Endodermal cell (in vitro differentiated cells): Measurements from ENCODE around the gene SLC1A1. TPM values are rescaled to one million over a fixed set of nuclear protein-coding genes. Genes with fewer than 3 reads are reported as not detected.

Experiments used
- DNase-seq: peaks from one replicate; pipeline ENCODE4 v3.0.0-alpha.2; 2017
- H3K27ac ChIP-seq: 2 replicates; pipeline ENCODE4 v1.5.1; 2013; ENCODE audit warnings: mild to moderate bottlenecking, low read depth, low read length, moderate library complexity
- H3K27me3 ChIP-seq: 2 replicates; pipeline ENCODE4 v1.6.1; 2013; ENCODE audit warnings: mild to moderate bottlenecking, low read length, moderate library complexity; ENCODE audit not compliant: insufficient read depth, control insufficient read depth, poor library complexity, severe bottlenecking
- H3K36me3 ChIP-seq: 2 replicates; pipeline ENCODE4 v1.7.0; 2013; ENCODE audit warnings: mild to moderate bottlenecking, low read length, moderate library complexity; ENCODE audit not compliant: control insufficient read depth, insufficient read depth
- H3K4me1 ChIP-seq: one replicate; pipeline ENCODE4 v1.7.0; 2013; ENCODE audit warnings: low read length; ENCODE audit not compliant: control insufficient read depth, insufficient read depth
- H3K4me3 ChIP-seq: 2 replicates; pipeline ENCODE4 v1.5.1; 2013; ENCODE audit warnings: mild to moderate bottlenecking, low read length, moderate library complexity
- H3K9ac ChIP-seq: 2 replicates; pipeline ENCODE4 v1.6.1; 2013; ENCODE audit warnings: mild to moderate bottlenecking, low read length, moderate library complexity; ENCODE audit not compliant: poor library complexity, severe bottlenecking; ENCODE audit errors: extremely low read depth
- H3K9me3 ChIP-seq: 2 replicates; pipeline ENCODE4 v1.6.1; 2013; ENCODE audit warnings: mild to moderate bottlenecking, low read length, moderate library complexity; ENCODE audit not compliant: control insufficient read depth
- H3K27ac Mint-ChIP-seq: 2 replicates; pipeline ENCODE4 v1.8.0; 2020; ENCODE audit warnings: mixed read lengths
- H3K27me3 Mint-ChIP-seq: 2 replicates; pipeline ENCODE4 v1.8.0; 2021; ENCODE audit warnings: mild to moderate bottlenecking, mixed read lengths; ENCODE audit not compliant: insufficient read depth
- H3K36me3 Mint-ChIP-seq: 2 replicates; pipeline ENCODE4 v1.8.0; 2020; ENCODE audit warnings: low read depth, mixed read lengths
- H3K4me1 Mint-ChIP-seq: 2 replicates; pipeline ENCODE4 v1.8.0; 2020; ENCODE audit warnings: mixed read lengths
- H3K4me3 Mint-ChIP-seq: 2 replicates; pipeline ENCODE4 v1.8.0; 2020; ENCODE audit warnings: mild to moderate bottlenecking, moderate library complexity, mixed read lengths
- H3K9me3 Mint-ChIP-seq: 2 replicates; pipeline ENCODE4 v1.8.0; 2020; ENCODE audit warnings: mild to moderate bottlenecking, mixed read lengths
- WGBS, 2 experiments: methylation state at CpG; one replicate each; pipeline versions ENCODE4 v1.1.5 to v1.1.7; 2013; ENCODE audit warnings: missing lambda C conversion rate in 2 of 2, mixed read lengths in 1 of 2; ENCODE audit not compliant: insufficient coverage in 1 of 2, insufficient read length in 1 of 2; 5-methylcytosine and 5-hydroxymethylcytosine counted together
- total RNA-seq, 2 donors: library from RNA; stranded (reverse); fragmentation: NEBNext Ultra II Directional in 1 of 2; extraction: Animal tissue kit (Norgen Biotek cat#: 25700) in 1 of 2; gene quantifications; 2 replicates in 1 of 2; 3 replicates in 1 of 2; pipeline ENCODE4 v1.2.1, GENCODE V29; 2021
- TF ChIP-seq, protein P1 (sequence below): fragments of 200-600 bp; sonication (generic); conservative IDR thresholded peaks from 2 replicates; pipeline ENCODE4 v1.5.0; 2021; ENCODE audit warnings: antibody characterized with exemption, mild to moderate bottlenecking

Gene SLC1A1
- total RNA-seq, 2 donors from 2014 or later, result 5.5 to 11.3 TPM

DNA sequence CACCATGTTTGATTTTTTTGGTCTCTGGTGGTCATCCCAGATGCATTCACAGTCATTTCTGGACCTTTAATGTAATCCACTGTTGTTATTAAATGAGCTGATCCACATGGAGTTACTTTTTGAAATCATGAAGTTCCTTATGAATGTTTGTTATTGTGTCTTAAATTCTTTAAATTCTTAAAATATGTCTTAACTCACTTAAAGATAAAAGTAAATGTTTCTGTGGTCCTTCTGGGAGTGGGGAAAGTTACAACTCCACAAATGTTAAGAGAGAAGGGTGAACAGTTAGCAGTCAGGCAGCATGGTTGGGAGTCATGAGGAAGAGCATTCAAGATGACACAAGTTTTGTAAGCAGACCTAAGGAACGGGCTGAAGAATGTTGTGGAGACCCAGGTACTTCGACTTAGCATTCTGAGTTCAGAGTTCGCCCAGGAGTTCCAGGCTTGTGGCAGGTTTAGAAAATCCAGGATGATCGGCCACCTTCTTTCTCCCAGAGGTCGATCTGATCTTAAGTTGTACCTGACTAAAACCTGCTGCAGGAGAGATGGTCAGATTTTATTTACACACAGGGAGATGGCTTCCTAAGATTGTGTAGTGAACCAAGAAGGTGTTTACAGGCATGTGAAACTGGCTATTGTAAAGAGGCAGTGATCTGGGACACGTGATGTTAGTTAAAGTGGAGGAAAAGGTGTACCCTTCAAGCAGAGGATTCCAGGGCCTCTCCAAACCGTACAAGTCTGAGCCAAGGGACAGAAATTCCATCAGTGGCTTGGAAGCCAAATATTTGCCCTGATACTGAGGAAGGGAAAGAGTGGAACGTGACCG, 17.2 kb downstream of the SLC1A1 start:
- Histone ChIP-seq H3K27ac (peak overlapping the region; percentile 5), H3K27me3 (no peaks in the 10 kb centered on the region), H3K36me3 (peaks cover 54% of the 10 kb centered on the region), H3K9ac (peak overlapping the region; percentile 18), H3K4me3 (peak overlapping the region; percentile 50), H3K4me1 (peaks cover 9% of the 10 kb centered on the region), H3K9me3 (peaks cover 9% of the 10 kb centered on the region)
- DNase-seq, result no peak
- peak overlapping the region; percentile 4 for H3K4me3 Mint-ChIP-seq
- H3K27ac Mint-ChIP-seq, result peak overlapping the region; percentile 78
- WGBS, 2 experiments, result 50 to 55% methylated on average over 7 to 9 of the region's 9 CpGs
- TF ChIP-seq, protein P1, sequence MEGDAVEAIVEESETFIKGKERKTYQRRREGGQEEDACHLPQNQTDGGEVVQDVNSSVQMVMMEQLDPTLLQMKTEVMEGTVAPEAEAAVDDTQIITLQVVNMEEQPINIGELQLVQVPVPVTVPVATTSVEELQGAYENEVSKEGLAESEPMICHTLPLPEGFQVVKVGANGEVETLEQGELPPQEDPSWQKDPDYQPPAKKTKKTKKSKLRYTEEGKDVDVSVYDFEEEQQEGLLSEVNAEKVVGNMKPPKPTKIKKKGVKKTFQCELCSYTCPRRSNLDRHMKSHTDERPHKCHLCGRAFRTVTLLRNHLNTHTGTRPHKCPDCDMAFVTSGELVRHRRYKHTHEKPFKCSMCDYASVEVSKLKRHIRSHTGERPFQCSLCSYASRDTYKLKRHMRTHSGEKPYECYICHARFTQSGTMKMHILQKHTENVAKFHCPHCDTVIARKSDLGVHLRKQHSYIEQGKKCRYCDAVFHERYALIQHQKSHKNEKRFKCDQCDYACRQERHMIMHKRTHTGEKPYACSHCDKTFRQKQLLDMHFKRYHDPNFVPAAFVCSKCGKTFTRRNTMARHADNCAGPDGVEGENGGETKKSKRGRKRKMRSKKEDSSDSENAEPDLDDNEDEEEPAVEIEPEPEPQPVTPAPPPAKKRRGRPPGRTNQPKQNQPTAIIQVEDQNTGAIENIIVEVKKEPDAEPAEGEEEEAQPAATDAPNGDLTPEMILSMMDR, result no peak
- peaks cover 4% of the 10 kb centered on the region for H3K36me3 Mint-ChIP-seq
- H3K4me1 Mint-ChIP-seq, result peaks cover 37% of the 10 kb centered on the region
- H3K9me3 Mint-ChIP-seq, result peaks cover 2% of the 10 kb centered on the region
- no peaks in the 10 kb centered on the region for H3K27me3 Mint-ChIP-seq

DNA sequence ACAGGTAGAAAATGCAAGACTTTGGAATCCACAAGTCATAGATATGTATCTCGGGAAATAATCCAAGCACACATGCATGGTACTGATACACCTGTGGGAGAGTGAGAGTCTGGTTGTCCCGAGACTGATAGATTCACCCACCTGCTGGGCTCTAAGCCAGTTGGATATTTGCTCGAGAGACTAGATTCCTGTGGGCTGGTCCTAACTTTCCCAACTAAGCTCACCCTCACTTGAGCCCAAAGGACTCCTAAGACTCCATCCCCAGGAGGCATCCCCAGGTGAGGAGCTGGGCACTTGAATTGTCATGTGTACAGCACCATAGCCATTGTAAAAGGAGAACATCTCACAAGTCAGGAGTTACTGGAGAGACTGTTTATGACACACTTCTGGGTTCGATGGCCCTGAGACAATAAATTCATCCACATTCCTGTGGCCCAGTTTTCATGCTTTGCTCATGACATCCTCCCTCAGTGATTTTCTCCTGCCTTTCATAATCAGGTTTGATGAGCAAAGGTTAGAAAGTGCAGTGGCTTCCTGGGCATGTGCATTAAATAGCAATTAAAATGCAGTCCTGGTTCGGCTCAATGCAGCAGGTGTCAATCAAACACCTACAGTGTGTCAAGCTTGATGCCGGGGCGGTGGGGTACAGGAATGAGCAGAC, 18.1 kb downstream of the SLC1A1 start:
- TF ChIP-seq, protein P1, result no peak
- peaks cover 2% of the 10 kb centered on the region for H3K9me3 Mint-ChIP-seq
- peaks cover 9% of the 10 kb centered on the region for H3K4me1 ChIP-seq
- H3K9me3 ChIP-seq, result peaks cover 9% of the 10 kb centered on the region
- H3K36me3 Mint-ChIP-seq, result peaks cover 4% of the 10 kb centered on the region
- peak; percentile 75 for DNase-seq
- peaks cover 45% of the 10 kb centered on the region for H3K36me3 ChIP-seq
- peak overlapping the region; percentile 4 for H3K4me3 Mint-ChIP-seq
- H3K27ac Mint-ChIP-seq, result peak overlapping the region; percentile 78
- H3K9ac ChIP-seq, result no peak overlapping the region
- no peaks in the 10 kb centered on the region for H3K27me3 Mint-ChIP-seq
- no peaks in the 10 kb centered on the region for H3K27me3 ChIP-seq
- no peak overlapping the region for H3K4me3 ChIP-seq
- H3K27ac ChIP-seq, result no peak overlapping the region
- peaks cover 38% of the 10 kb centered on the region for H3K4me1 Mint-ChIP-seq
- WGBS, 2 experiments, result 64 to 100% methylated on average over 5 to 7 of the region's 7 CpGs

- no peak overlapping the region for H3K4me3 ChIP-seq
- Mint-ChIP-seq H3K27ac (peak overlapping the region; percentile 25), H3K9me3 (peaks cover 2% of the 10 kb centered on the region), H3K4me1 (peaks cover 45% of the 10 kb centered on the region), H3K4me3 (no peak overlapping the region), H3K36me3 (peaks cover 4% of the 10 kb centered on the region), H3K27me3 (no peaks in the 10 kb centered on the region)
- 64 to 77% methylated on average over 2 of the region's 3 CpGs for WGBS, 2 experiments
- H3K27me3 ChIP-seq, result no peaks in the 10 kb centered on the region
- H3K9me3 ChIP-seq, result peaks cover 9% of the 10 kb centered on the region
- H3K36me3 ChIP-seq, result peaks cover 38% of the 10 kb centered on the region
- H3K9ac ChIP-seq, result no peak overlapping the region
- DNase-seq, result no peak
- H3K4me1 ChIP-seq, result peaks cover 9% of the 10 kb centered on the region
- H3K27ac ChIP-seq, result no peak overlapping the region
- TF ChIP-seq, protein P1, result no peak
Observed at GRCh38 chr9:4508907-4509589, 18.8 kb downstream of the SLC1A1 start.
